ENCODE data around the gene OSBPL8.

- no peak for TF ChIP-seq POLR2A (IDR thresholded peaks at IDR 0.05; ENCODE audit: low read length)
- no peak for TF ChIP-seq GATA1 (IDR thresholded peaks at IDR 0.05; ENCODE audit: low read depth, low read length)
These were observed 212.7 kb downstream of the OSBPL8 start for GRCh38 chr12:76346798-76347420.
